ENCODE results near the gene RGS3. TPM values are rescaled to one million over a fixed set of nuclear protein-coding genes. Genes with fewer than 3 reads are reported as not detected.

Gene RGS3
- total and polyA plus RNA-seq, 7 donors: 26.9 to 50.7 (median 38.3) TPM

DNA sequence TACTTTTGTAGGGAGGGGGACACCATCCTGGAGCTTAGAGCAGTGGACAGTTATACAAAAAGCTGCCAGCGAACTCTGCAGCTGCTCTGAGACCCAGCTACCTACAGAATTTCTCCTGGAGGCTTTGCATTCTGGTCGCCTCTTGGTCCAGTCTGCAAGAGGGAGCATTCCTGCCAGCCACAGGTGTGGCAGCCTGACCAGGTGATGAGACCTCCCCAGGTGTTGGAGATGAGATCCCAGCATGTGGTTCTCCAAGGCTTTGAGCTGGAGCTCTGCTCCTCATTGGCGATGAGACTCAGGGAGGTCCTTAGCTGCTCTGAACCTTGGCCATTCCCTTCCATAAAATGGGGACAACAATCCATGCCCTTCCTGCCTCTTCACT, 69.3 kb downstream of the RGS3 start:
- peak; percentile 11 for DNase-seq
- peaks cover 0 to 31% (median 22%) of the 10 kb centered on the region in 4 donors for H3K36me3 ChIP-seq
- no peak overlapping the region for H3K4me3 ChIP-seq
- TF ChIP-seq, protein P1, sequence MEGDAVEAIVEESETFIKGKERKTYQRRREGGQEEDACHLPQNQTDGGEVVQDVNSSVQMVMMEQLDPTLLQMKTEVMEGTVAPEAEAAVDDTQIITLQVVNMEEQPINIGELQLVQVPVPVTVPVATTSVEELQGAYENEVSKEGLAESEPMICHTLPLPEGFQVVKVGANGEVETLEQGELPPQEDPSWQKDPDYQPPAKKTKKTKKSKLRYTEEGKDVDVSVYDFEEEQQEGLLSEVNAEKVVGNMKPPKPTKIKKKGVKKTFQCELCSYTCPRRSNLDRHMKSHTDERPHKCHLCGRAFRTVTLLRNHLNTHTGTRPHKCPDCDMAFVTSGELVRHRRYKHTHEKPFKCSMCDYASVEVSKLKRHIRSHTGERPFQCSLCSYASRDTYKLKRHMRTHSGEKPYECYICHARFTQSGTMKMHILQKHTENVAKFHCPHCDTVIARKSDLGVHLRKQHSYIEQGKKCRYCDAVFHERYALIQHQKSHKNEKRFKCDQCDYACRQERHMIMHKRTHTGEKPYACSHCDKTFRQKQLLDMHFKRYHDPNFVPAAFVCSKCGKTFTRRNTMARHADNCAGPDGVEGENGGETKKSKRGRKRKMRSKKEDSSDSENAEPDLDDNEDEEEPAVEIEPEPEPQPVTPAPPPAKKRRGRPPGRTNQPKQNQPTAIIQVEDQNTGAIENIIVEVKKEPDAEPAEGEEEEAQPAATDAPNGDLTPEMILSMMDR (IDR thresholded peaks at IDR 0.05): no peak
- TF ChIP-seq EP300 (IDR thresholded peaks at IDR 0.05) (no peak), POLR2A (IDR thresholded peaks at IDR 0.05) (no peak), POLR2AphosphoS5 (IDR thresholded peaks at IDR 0.05) (no peak)
- no peaks in the 10 kb centered on the region for H3K27me3 ChIP-seq
- H3K4me1 ChIP-seq: peaks cover 0 to 24% (median 11%) of the 10 kb centered on the region in 4 donors
- no peak overlapping the region for H3K27ac ChIP-seq
- intact Hi-C loops (cut with DNase I): no loop called here
- no peaks in the 10 kb centered on the region for H3K9me3 ChIP-seq
- 97% methylated on average over 3 of the region's 3 CpGs for WGBS, 2 donors

DNA sequence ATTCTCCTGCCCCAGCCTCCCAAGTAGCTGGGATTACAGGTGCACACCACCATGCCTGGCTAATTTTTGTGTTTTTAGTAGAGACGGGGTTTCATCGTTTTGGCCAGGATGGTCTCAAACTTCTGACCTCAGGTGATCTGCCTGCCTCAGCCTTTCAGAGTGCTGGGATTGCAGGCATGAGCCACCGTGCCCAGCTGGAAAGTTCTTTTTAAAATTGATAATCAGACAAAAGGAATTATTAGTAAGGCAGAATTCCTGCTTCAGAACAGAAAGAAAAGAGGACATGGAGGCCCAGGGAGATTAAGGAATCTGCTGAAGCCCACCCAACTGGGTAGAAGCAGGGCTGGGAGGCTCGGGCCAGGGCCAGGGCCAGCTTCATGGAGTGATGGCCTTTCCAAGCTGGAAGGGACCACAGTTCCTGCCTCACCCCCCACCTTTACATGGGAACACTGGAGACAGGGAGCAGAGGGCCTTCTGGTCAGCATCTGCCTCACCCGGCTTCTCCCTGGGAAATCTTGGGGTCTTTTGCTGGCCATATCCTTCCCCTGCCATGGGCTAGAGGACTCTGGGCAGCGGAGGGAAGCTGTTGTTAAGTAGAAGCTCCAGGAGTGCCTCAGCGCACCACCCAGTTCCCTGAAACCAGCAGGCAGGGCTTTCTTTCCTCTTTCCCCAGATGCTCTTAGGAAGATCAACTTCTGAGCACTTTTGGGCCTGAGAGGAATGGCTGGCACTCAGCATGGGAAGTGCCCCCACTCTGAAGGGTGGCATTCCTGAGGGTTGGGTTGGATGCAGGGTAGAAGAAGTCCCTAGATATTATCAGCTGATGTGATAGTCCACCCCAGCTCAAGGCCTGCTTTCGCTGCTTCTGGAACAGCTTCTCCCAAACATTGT, 70.1 kb downstream of the RGS3 start:
- no peaks in the 10 kb centered on the region for H3K27me3 ChIP-seq
- WGBS, 2 donors: 96 to 97% methylated on average over 8 of the region's 8 CpGs
- peak; percentile 37 for DNase-seq
- peaks cover 0 to 16% (median 3%) of the 10 kb centered on the region in 4 donors for H3K4me1 ChIP-seq
- H3K27ac ChIP-seq: no peak overlapping the region
- H3K9me3 ChIP-seq: no peaks in the 10 kb centered on the region
- H3K36me3 ChIP-seq: peaks cover 0 to 30% (median 23%) of the 10 kb centered on the region in 4 donors
- H3K4me3 ChIP-seq: no peak overlapping the region
- intact Hi-C loops (cut with DNase I): no loop called here
- TF ChIP-seq POLR2A (IDR thresholded peaks at IDR 0.05) (no peak), EP300 (IDR thresholded peaks at IDR 0.05) (no peak), POLR2AphosphoS5 (IDR thresholded peaks at IDR 0.05) (no peak)
- TF ChIP-seq, protein P1 (IDR thresholded peaks at IDR 0.05): no peak

DNA sequence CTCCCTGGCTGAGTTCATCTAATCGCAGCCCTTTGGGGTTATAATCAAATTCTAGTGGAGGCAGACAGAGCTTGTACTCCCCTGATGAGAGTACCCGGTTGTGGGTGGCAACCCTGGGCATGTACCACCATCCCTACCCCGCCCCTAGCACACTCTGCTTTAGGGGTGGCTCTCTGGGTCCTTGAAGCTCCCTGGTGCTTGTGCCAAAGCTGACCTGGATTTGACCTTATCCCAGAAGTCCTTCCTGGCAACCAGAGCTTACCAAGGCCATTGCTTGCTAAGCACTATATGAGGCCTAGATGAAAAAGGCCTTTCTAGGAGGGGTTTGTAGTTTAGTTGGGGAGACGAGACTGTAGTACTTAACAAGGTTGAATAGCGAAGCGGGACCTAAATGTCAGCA, 72.2 kb downstream of the RGS3 start:
- no peaks in the 10 kb centered on the region for H3K9me3 ChIP-seq
- H3K27ac ChIP-seq: peak overlapping the region in 3 of 4 donors; percentile 5 to 33 (median 31)
- peaks cover 0 to 21% (median 9%) of the 10 kb centered on the region in 4 donors for H3K36me3 ChIP-seq
- 93 to 98% methylated on average over 6 of the region's 6 CpGs for WGBS, 2 donors
- intact Hi-C loops (cut with DNase I): no loop called here
- TF ChIP-seq EP300 (IDR thresholded peaks at IDR 0.05) (no peak), POLR2AphosphoS5 (IDR thresholded peaks at IDR 0.05) (no peak), POLR2A (IDR thresholded peaks at IDR 0.05) (no peak)
- TF ChIP-seq, protein P1 (IDR thresholded peaks at IDR 0.05): no peak
- peaks cover 0 to 16% (median 0%) of the 10 kb centered on the region in 4 donors for H3K4me1 ChIP-seq
- H3K4me3 ChIP-seq: no peak overlapping the region
- no peaks in the 10 kb centered on the region for H3K27me3 ChIP-seq
- peak; percentile 45 for DNase-seq

DNA sequence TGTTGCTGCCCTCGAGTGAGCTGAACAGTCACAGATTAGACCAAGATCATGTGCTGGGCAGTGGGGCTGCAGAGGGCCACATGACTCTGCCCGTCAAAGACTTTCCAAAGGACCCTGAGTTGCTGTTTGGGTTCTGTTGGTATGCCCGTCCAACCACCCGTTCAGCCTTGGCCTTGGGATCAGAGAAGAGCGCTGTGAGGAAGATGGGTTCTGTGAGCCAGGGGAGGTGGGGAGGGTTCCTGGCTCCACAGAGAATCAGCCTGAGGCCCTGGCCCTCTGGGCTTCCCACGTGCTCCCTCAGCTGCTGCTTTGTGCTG, 72.6 kb downstream of the RGS3 start:
- H3K4me1 ChIP-seq: peaks cover 0 to 16% (median 0%) of the 10 kb centered on the region in 4 donors
- DNase-seq: no peak
- intact Hi-C loops (cut with DNase I): no loop called here
- peaks cover 0 to 21% (median 9%) of the 10 kb centered on the region in 4 donors for H3K36me3 ChIP-seq
- 81 to 83% methylated on average over 6 of the region's 6 CpGs for WGBS, 2 donors
- H3K27me3 ChIP-seq: no peaks in the 10 kb centered on the region
- no peak overlapping the region for H3K4me3 ChIP-seq
- TF ChIP-seq POLR2AphosphoS5 (IDR thresholded peaks at IDR 0.05) (no peak), EP300 (IDR thresholded peaks at IDR 0.05) (no peak), POLR2A (IDR thresholded peaks at IDR 0.05) (no peak)
- TF ChIP-seq, protein P1 (IDR thresholded peaks at IDR 0.05): no peak
- H3K27ac ChIP-seq: peak overlapping the region; percentile 5 to 33 (median 26)
- H3K9me3 ChIP-seq: no peaks in the 10 kb centered on the region

All from sigmoid colon (tissue), 7 donors.